Measurements from ENCODE around the gene NBPF20.
"Not testable (repeated sequence)": the region's sequence is repeated elsewhere in the genome, so short reads cannot be mapped to it uniquely, and the experiment has no call there.

GRCh38 chr1:145442340-145442739 lies 16.9 kb upstream of the NBPF20 start:
- not testable (repeated sequence) for TF ChIP-seq POLR2A (IDR thresholded peaks at IDR 0.05; ENCODE audit: low read depth, low read length); TAF1 (IDR thresholded peaks at IDR 0.05; ENCODE audit: borderline replicate concordance, low read depth, low read length); POLR2AphosphoS5 (IDR thresholded peaks at IDR 0.05; ENCODE audit: low read depth, low read length)
